HCT116 (cell line): ENCODE data around the gene NECTIN3. TPM values are rescaled to one million over a fixed set of nuclear protein-coding genes. Genes with fewer than 3 reads are reported as not detected.

Source experiments
- ATAC-seq: fragments of 200-7000 bp; cut with Tn5 transposase; 2 replicates; pipeline ENCODE4 v1.9.1; 2020; ENCODE audit warnings: mild to moderate bottlenecking, moderate library complexity
- BruUV-seq: library from RNA; stranded (reverse); fragments of 400-500 nt; replicated peaks from 2 replicates; lab custom pipeline; 2021; lab: Mats Ljungman, UMichigan
- CTCF ChIA-PET: fragments of 300-600 bp; sonication (Branson Sonifier 250); formaldehyde crosslinking; loops from one replicate; lab custom pipeline; 2021; ENCODE audit warnings: antibody characterized with exemption; lab: Charles Lee
- POLR2A ChIA-PET: fragments of 300-600, 350-600 bp; sonication (Branson Sonifier 250); formaldehyde crosslinking; loops from one replicate; lab custom pipeline; 2021; ENCODE audit warnings: antibody characterized with exemption; lab: Charles Lee
- RAD21 ChIA-PET, 2 experiments: fragments of 300-600 bp; sonication (Branson Sonifier 250); formaldehyde crosslinking; loops; one replicate each; lab custom pipeline; 2023; ENCODE audit warnings: low total read pairs in 2 of 2; ENCODE audit not compliant: uncharacterized antibody in 2 of 2, unreplicated experiment in 2 of 2, low non-redundant PET in 1 of 2; lab: Charles Lee
- DNase-seq: peaks from one replicate; pipeline ENCODE4 v3.0.0-alpha.2; 2010; ENCODE audit warnings: low read depth, low spot score
- H2AFZ ChIP-seq: fragments of 200-600 bp; shearing (Covaris generic), sonication (generic); 2 replicates; pipeline ENCODE4 v1.6.1; 2017; ENCODE audit warnings: low read depth, mixed run types, mixed read lengths, antibody characterized with exemption, low read length; ENCODE audit not compliant: poor library complexity, severe bottlenecking
- H3K27ac ChIP-seq: 2 replicates; pipeline ENCODE4 v1.5.1; 2012; ENCODE audit warnings: low read depth, low read length
- H3K27me3 ChIP-seq: fragments of 200-600 bp; sonication (generic); 2 replicates; pipeline ENCODE4 v1.6.1; 2016; ENCODE audit warnings: mixed run types, low read length, mixed read lengths; ENCODE audit not compliant: insufficient read depth
- H3K36me3 ChIP-seq, 2 experiments: fragments of 200-500 bp in 1 of 2; fragments of 200-600 bp in 1 of 2; sonication (Bioruptor generic) in 1 of 2; sonication (generic) in 1 of 2; 2 replicates each; pipeline versions ENCODE4 v1.5.1 to v1.6.1; 2014 to 2016; ENCODE audit warnings: low read length in 2 of 2, inconsistent platforms in 1 of 2, mixed read lengths in 1 of 2, mixed run types in 1 of 2; ENCODE audit not compliant: insufficient read depth in 2 of 2, control insufficient read depth in 1 of 2
- H3K4me1 ChIP-seq, 2 experiments: fragments of 200-600 bp in 1 of 2; sonication (generic) in 1 of 2; 2 replicates each; pipeline versions ENCODE4 v1.5.1 to v1.6.1; 2012 to 2017; ENCODE audit warnings: low read length in 2 of 2, inconsistent platforms in 1 of 2, mild to moderate bottlenecking in 1 of 2, mixed read lengths in 1 of 2, mixed run types in 1 of 2, moderate library complexity in 1 of 2; ENCODE audit not compliant: insufficient read depth in 2 of 2, control insufficient read depth in 1 of 2
- H3K4me2 ChIP-seq: fragments of 200-600 bp; sonication (generic); 2 replicates; pipeline ENCODE4 v1.6.1; 2017; ENCODE audit warnings: mixed run types, low read length, mixed read lengths
- H3K4me3 ChIP-seq, 2 experiments: fragments of 200-600 bp in 1 of 2; sonication (generic) in 1 of 2; replicated peaks in 1 of 2; 2 replicates each; pipeline ENCODE4 v1.5.1; 2011 to 2016; ENCODE audit warnings: low read length in 2 of 2, control low read depth in 1 of 2, low read depth in 1 of 2, mild to moderate bottlenecking in 1 of 2, mixed read lengths in 1 of 2, mixed run types in 1 of 2
- H3K79me2 ChIP-seq: fragments of 200-600 bp; sonication (generic); 2 replicates; pipeline ENCODE4 v1.6.1; 2017; ENCODE audit warnings: mild to moderate bottlenecking, mixed run types, low read length, moderate library complexity, mixed read lengths; ENCODE audit not compliant: insufficient read depth
- H3K9ac ChIP-seq: fragments of 200-600 bp; sonication (generic); 2 replicates; pipeline ENCODE4 v1.6.1; 2016; ENCODE audit warnings: low read length, mixed read lengths
- H3K9me2 ChIP-seq: fragments of 200-600 bp; sonication (generic), shearing (Covaris generic); 2 replicates; pipeline ENCODE4 v1.6.1; 2017; ENCODE audit warnings: mixed run types, mild to moderate bottlenecking, moderate library complexity; ENCODE audit not compliant: insufficient read depth
- H3K9me3 ChIP-seq, 2 experiments: fragments of 200-500 bp in 1 of 2; fragments of 200-600 bp in 1 of 2; sonication (Bioruptor generic) in 1 of 2; sonication (generic) in 1 of 2; 2 replicates each; pipeline ENCODE4 v1.6.1; 2014 to 2017; ENCODE audit warnings: low read length in 2 of 2, mixed read lengths in 2 of 2, inconsistent platforms in 1 of 2, low read depth in 1 of 2, mild to moderate bottlenecking in 1 of 2, mixed run types in 1 of 2, moderate library complexity in 1 of 2; ENCODE audit not compliant: control insufficient read depth in 1 of 2, insufficient read depth in 1 of 2
- H4K20me1 ChIP-seq: fragments of 200-600 bp; sonication (generic), shearing (Covaris generic); 2 replicates; pipeline ENCODE4 v1.6.1; 2017; ENCODE audit warnings: mixed run types, mild to moderate bottlenecking, moderate library complexity; ENCODE audit not compliant: insufficient read depth
- CBX3 ChIP-seq: IDR thresholded peaks from 2 replicates; pipeline ENCODE4 v1.6.1; 2012; ENCODE audit warnings: low read depth
- CEBPB ChIP-seq: IDR thresholded peaks from 2 replicates; pipeline ENCODE4 v1.6.1; 2012; ENCODE audit warnings: low read depth
- EGR1 ChIP-seq: IDR thresholded peaks from 2 replicates; pipeline ENCODE4 v1.6.1; 2012; ENCODE audit warnings: low read depth
- ELF1 ChIP-seq: IDR thresholded peaks from 2 replicates; pipeline ENCODE4 v1.6.1; 2012; ENCODE audit warnings: low read depth, borderline replicate concordance
- EZH2 ChIP-seq: fragments of 200-600 bp; sonication (generic); IDR thresholded peaks from 2 replicates; pipeline ENCODE4 v1.6.1; 2017; ENCODE audit warnings: antibody characterized with exemption, mixed run types
- FOSL1 ChIP-seq: IDR thresholded peaks from 2 replicates; pipeline ENCODE4 v1.6.1; 2012; ENCODE audit warnings: low read depth
- JUND ChIP-seq: IDR thresholded peaks from 2 replicates; pipeline ENCODE4 v1.6.1; 2012
- POLR2A ChIP-seq: IDR thresholded peaks from 2 replicates; pipeline ENCODE4 v1.7.0; 2011; ENCODE audit warnings: borderline replicate concordance; ENCODE audit not compliant: insufficient read depth, insufficient read length; ENCODE audit errors: extremely low read depth
- POLR2AphosphoS5 ChIP-seq: IDR thresholded peaks from 2 replicates; pipeline ENCODE4 v1.6.1; 2011; ENCODE audit warnings: mild to moderate bottlenecking, low read depth, low read length, moderate library complexity
- SIN3A ChIP-seq: IDR thresholded peaks from 2 replicates; pipeline ENCODE4 v1.6.1; 2012; ENCODE audit warnings: low read depth
- SP1 ChIP-seq: IDR thresholded peaks from 2 replicates; pipeline ENCODE4 v1.6.1; 2012; ENCODE audit warnings: low read depth
- SRF ChIP-seq: IDR thresholded peaks from 2 replicates; pipeline ENCODE4 v1.6.1; 2012; ENCODE audit warnings: low read depth
- TCF7L2 ChIP-seq: IDR thresholded peaks from 2 replicates; pipeline ENCODE4 v1.7.0; 2011; ENCODE audit warnings: borderline replicate concordance, inconsistent platforms; ENCODE audit not compliant: insufficient read depth, insufficient read length; ENCODE audit errors: extremely low read depth
- YY1 ChIP-seq: IDR thresholded peaks from 2 replicates; pipeline ENCODE4 v1.6.1; 2011; ENCODE audit warnings: low read length, low read depth, moderate library complexity, mild to moderate bottlenecking; ENCODE audit not compliant: insufficient replicate concordance; ENCODE audit errors: extremely low read depth
- ZFX ChIP-seq: fragments of 450-650 bp; IDR thresholded peaks from 2 replicates; pipeline ENCODE4 v1.6.1; 2017
- ZNF274 ChIP-seq: fragments of 200-500 bp; sonication (Bioruptor generic); IDR thresholded peaks from 2 replicates; pipeline ENCODE4 v1.6.1; 2014; ENCODE audit warnings: mild to moderate bottlenecking, low read depth, low read length, inconsistent platforms
- intact Hi-C: fragments of 100-400 bp; cut with micrococcal nuclease; formaldehyde crosslinking; loops from 2 replicates; pipeline ENCODE4 v1.10.0; 2022
- total RNA-seq: library from RNA; stranded (reverse); gene quantifications from one replicate; pipeline ENCODE4 v1.2.1, GENCODE V29; 2021; ENCODE audit not compliant: unreplicated experiment
- TF ChIP-seq, protein P1 (sequence below): IDR thresholded peaks from 2 replicates; pipeline ENCODE4 v1.6.1; 2011; ENCODE audit warnings: mild to moderate bottlenecking, low read length, moderate library complexity; ENCODE audit not compliant: insufficient replicate concordance; ENCODE audit errors: extremely low read depth
- TF ChIP-seq, protein P2 (sequence below): IDR thresholded peaks from 2 replicates; pipeline ENCODE4 v1.6.1; 2012
- TF ChIP-seq, protein P3 (sequence below): IDR thresholded peaks from 2 replicates; pipeline ENCODE4 v1.6.1; 2012
- TF ChIP-seq, protein P4 (sequence below), 3 experiments: fragments of 200-600 bp in 1 of 3; sonication (generic) in 1 of 3; IDR thresholded peaks in 2 of 3; conservative IDR thresholded peaks in 1 of 3; 2 replicates each; pipeline ENCODE4 v1.5.1; 2012 to 2017; ENCODE audit warnings: low read depth in 2 of 3, low read length in 2 of 3, antibody characterized with exemption in 1 of 3, borderline replicate concordance in 1 of 3, control low read depth in 1 of 3, mild to moderate bottlenecking in 1 of 3, mixed read lengths in 1 of 3, mixed run types in 1 of 3, moderate library complexity in 1 of 3; ENCODE audit not compliant: insufficient read depth in 1 of 3

Gene NECTIN3
- total RNA-seq, 1 experiment from 2014 or later, result 93.6 TPM

DNA sequence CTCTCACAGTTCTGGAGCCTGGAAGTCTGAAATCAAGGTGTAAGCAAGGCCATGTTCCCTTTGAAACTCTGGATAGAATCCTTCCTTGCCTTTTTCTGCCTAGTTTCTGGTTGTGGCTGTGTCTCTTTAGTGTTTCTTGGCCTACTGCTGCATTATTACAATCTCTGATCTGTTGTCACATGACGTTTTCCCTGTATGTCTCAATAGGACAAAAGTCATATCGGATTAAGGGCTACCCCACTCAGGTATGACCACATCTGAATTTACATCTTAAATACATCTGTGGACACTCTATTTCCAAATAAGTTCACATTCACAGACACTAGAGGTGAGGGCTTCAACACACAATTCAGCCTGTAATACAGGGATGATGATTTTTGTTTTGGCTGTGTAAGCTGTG, 13.3 kb downstream of the NECTIN3 start:
- no peak overlapping the region for H3K4me3 ChIP-seq
- H3K9me2 ChIP-seq, result no peaks in the 10 kb centered on the region
- no peak overlapping the region for H3K9ac ChIP-seq
- peaks cover 19 to 56% of the 10 kb centered on the region in 2 experiments; a peak in 3 of 4 replicates for H3K4me1 ChIP-seq
- TF ChIP-seq, protein P1, sequence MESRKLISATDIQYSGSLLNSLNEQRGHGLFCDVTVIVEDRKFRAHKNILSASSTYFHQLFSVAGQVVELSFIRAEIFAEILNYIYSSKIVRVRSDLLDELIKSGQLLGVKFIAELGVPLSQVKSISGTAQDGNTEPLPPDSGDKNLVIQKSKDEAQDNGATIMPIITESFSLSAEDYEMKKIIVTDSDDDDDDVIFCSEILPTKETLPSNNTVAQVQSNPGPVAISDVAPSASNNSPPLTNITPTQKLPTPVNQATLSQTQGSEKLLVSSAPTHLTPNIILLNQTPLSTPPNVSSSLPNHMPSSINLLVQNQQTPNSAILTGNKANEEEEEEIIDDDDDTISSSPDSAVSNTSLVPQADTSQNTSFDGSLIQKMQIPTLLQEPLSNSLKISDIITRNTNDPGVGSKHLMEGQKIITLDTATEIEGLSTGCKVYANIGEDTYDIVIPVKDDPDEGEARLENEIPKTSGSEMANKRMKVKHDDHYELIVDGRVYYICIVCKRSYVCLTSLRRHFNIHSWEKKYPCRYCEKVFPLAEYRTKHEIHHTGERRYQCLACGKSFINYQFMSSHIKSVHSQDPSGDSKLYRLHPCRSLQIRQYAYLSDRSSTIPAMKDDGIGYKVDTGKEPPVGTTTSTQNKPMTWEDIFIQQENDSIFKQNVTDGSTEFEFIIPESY, result no peak
- TF ChIP-seq FOSL1 (no peak), JUND (no peak), EGR1 (no peak), EZH2 (no peak), CEBPB (no peak), ZFX (no peak), ZNF274 (no peak), POLR2A (no peak), POLR2AphosphoS5 (no peak), SIN3A (no peak), SP1 (no peak), CBX3 (no peak), ELF1 (no peak), TCF7L2 (no peak), SRF (no peak), YY1 (no peak)
- TF ChIP-seq, protein P2, sequence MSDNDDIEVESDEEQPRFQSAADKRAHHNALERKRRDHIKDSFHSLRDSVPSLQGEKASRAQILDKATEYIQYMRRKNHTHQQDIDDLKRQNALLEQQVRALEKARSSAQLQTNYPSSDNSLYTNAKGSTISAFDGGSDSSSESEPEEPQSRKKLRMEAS, result no peak
- TF ChIP-seq, protein P3, sequence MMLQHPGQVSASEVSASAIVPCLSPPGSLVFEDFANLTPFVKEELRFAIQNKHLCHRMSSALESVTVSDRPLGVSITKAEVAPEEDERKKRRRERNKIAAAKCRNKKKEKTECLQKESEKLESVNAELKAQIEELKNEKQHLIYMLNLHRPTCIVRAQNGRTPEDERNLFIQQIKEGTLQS, result no peak
- TF ChIP-seq, protein P4, sequence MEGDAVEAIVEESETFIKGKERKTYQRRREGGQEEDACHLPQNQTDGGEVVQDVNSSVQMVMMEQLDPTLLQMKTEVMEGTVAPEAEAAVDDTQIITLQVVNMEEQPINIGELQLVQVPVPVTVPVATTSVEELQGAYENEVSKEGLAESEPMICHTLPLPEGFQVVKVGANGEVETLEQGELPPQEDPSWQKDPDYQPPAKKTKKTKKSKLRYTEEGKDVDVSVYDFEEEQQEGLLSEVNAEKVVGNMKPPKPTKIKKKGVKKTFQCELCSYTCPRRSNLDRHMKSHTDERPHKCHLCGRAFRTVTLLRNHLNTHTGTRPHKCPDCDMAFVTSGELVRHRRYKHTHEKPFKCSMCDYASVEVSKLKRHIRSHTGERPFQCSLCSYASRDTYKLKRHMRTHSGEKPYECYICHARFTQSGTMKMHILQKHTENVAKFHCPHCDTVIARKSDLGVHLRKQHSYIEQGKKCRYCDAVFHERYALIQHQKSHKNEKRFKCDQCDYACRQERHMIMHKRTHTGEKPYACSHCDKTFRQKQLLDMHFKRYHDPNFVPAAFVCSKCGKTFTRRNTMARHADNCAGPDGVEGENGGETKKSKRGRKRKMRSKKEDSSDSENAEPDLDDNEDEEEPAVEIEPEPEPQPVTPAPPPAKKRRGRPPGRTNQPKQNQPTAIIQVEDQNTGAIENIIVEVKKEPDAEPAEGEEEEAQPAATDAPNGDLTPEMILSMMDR (IDR thresholded peaks at IDR 0.05 in 2 of 3, conservative IDR thresholded peaks at IDR 0.05 in 1 of 3; ENCODE audit: borderline replicate concordance in 1 of 3, insufficient read depth in 1 of 3, low read depth in 2 of 3, low read length in 2 of 3), result no peak
- TF ChIP-seq, all 23 proteins: peak for 0
- intact Hi-C loops, result no loop called here
- Histone ChIP-seq H3K36me3 (no peaks in the 10 kb centered on the region), H4K20me1 (peaks cover 13% of the 10 kb centered on the region; the same call in 1 of the 2 replicates), H2AFZ (no peak overlapping the region), H3K27me3 (no peaks in the 10 kb centered on the region), H3K4me2 (no peak overlapping the region), H3K79me2 (peaks cover 100% of the 10 kb centered on the region), H3K27ac (no peak overlapping the region), H3K9me3 (no peaks in the 10 kb centered on the region)
- CTCF ChIA-PET, result no interaction called here
- RAD21 ChIA-PET, result no interaction called here
- no TSS peak for BruUV-seq
- no peak for ATAC-seq
- POLR2A ChIA-PET, result no interaction called here
- no peak for DNase-seq
